Kidney (tissue), 14 donors: ENCODE measurements around the gene NBAS. TPM values are rescaled to one million over a fixed set of nuclear protein-coding genes. Genes with fewer than 3 reads are reported as not detected.

Experiments used
- DNase-seq, 5 donors: peaks; one replicate each; pipeline ENCODE4 v3.0.0-alpha.2; 2013 to 2020
- FAIRE-seq: peaks from 2 replicates; lab custom pipeline; 2012; peaks lifted over from hg19 to GRCh38; lab: Jason Lieb, UNC
- H3K27ac ChIP-seq, 2 donors: one replicate each; pipeline ENCODE4 v1.7.0; 2013; ENCODE audit warnings: low read depth in 2 of 2, low read length in 2 of 2, inconsistent platforms in 1 of 2
- H3K27me3 ChIP-seq: one replicate; pipeline ENCODE4 v1.7.1; 2013; ENCODE audit warnings: low read length, inconsistent platforms; ENCODE audit not compliant: control insufficient read depth, insufficient read depth
- H3K36me3 ChIP-seq, 3 donors: one replicate each; pipeline versions ENCODE4 v1.7.0 to v1.7.1; 2013; ENCODE audit warnings: low read length in 3 of 3, control low read depth in 1 of 3, inconsistent platforms in 1 of 3; ENCODE audit not compliant: insufficient read depth in 3 of 3, control insufficient read depth in 2 of 3
- H3K4me1 ChIP-seq, 3 donors: one replicate each; pipeline versions ENCODE4 v1.7.0 to v1.7.1; 2013; ENCODE audit warnings: low read length in 3 of 3, inconsistent platforms in 1 of 3, low read depth in 1 of 3; ENCODE audit not compliant: control insufficient read depth in 2 of 3, insufficient read depth in 2 of 3
- H3K4me3 ChIP-seq, 3 donors: one replicate each; pipeline versions ENCODE4 v1.7.0 to v1.8.1; 2013; ENCODE audit warnings: low read length in 3 of 3, control low read depth in 1 of 3, inconsistent platforms in 1 of 3
- H3K9ac ChIP-seq, 3 donors: one replicate each; pipeline versions ENCODE4 v1.7.0 to v1.7.1; 2013; ENCODE audit warnings: low read length in 3 of 3, control low read depth in 1 of 3, inconsistent platforms in 1 of 3
- H3K9me3 ChIP-seq, 3 donors: one replicate each; pipeline versions ENCODE4 v1.7.0 to v1.7.1; 2013; ENCODE audit warnings: low read length in 3 of 3, control low read depth in 1 of 3, inconsistent platforms in 1 of 3; ENCODE audit not compliant: control insufficient read depth in 2 of 3, insufficient read depth in 1 of 3
- intact Hi-C: fragments of 100-400 bp; cut with DNase I; formaldehyde crosslinking; loops from one replicate; pipeline ENCODE4 v1.11.1; 2022
- polyA plus RNA-seq: library from polyadenylated mRNA; stranded (reverse); fragments of 350-450 nt; fragmentation: Illumina TruSeq; extraction: RNeasy Lipid Tissue Mini Kit (QIAGEN cat#74804); gene quantifications from one replicate; pipeline ENCODE4 v1.2.3, GENCODE V29; 2014; ENCODE audit warnings: low read depth, low replicate concordance; ENCODE audit not compliant: insufficient read depth
- total RNA-seq: library from RNA; stranded (reverse); fragmentation: NEBNext Ultra II Directional; extraction: Animal tissue kit (Norgen Biotek cat#: 25700); gene quantifications from one replicate; pipeline ENCODE4 v1.2.1, GENCODE V29; 2021
- TF ChIP-seq, protein P1 (sequence below): IDR thresholded peaks from 3 replicates; pipeline ENCODE4 v1.5.1; 2012; ENCODE audit warnings: mild to moderate bottlenecking, moderate library complexity, borderline replicate concordance; ENCODE audit not compliant: insufficient read depth; ENCODE audit errors: extremely low read depth
- donor health status: control.
- donor health status: control.
- donor health status: control.
- donor health status: control.
- donor health status: control.
- donor health status: DM: yes; HTN: yes; CAD: no.
- donor health status: Normal renal cell carcinoma (clear cell type).

The NBAS gene
- total and polyA plus RNA-seq, 2 donors from 2014 or later, result 40.8 to 44.2 TPM

DNA sequence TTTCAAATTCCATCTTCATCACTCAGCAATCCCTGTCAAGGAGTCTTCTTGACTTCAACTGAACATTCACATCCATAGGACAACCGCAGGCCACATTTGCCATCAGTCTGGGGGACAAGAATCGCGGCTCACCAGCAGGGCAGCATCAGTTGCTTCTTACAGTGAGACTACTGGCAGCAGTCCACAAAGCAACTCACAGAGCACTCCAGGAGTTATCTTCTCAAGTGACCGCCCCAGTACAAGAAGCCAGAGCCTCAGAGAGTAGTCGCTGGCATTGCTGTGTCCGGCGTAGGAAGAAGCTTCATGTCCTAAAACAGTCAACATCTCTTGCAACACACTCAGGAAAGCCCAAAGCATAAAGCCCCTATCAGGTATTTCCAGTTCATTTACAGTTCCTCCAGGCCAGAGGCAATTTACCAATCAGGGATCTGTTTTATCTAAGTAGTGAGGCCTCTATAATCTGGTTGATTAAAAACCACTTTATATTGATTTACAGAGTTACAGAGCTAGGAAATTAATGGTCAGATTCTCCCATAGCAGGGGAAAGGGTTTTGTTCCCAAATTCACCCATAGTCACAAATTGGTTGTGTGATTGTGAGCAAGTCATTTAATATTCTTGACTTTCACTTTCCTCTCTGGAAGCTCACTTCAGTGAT, 177.3 kb downstream of the NBAS start:
- H3K9ac ChIP-seq, result no peak overlapping the region
- H3K4me1 ChIP-seq, result no peaks in the 10 kb centered on the region
- TF ChIP-seq, protein P1, sequence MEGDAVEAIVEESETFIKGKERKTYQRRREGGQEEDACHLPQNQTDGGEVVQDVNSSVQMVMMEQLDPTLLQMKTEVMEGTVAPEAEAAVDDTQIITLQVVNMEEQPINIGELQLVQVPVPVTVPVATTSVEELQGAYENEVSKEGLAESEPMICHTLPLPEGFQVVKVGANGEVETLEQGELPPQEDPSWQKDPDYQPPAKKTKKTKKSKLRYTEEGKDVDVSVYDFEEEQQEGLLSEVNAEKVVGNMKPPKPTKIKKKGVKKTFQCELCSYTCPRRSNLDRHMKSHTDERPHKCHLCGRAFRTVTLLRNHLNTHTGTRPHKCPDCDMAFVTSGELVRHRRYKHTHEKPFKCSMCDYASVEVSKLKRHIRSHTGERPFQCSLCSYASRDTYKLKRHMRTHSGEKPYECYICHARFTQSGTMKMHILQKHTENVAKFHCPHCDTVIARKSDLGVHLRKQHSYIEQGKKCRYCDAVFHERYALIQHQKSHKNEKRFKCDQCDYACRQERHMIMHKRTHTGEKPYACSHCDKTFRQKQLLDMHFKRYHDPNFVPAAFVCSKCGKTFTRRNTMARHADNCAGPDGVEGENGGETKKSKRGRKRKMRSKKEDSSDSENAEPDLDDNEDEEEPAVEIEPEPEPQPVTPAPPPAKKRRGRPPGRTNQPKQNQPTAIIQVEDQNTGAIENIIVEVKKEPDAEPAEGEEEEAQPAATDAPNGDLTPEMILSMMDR, result no peak
- no peak overlapping the region for H3K27ac ChIP-seq
- intact Hi-C loops, result no loop called here
- no peaks in the 10 kb centered on the region for H3K9me3 ChIP-seq
- DNase-seq (no peak), FAIRE-seq (no peak)
- H3K4me3 ChIP-seq, result no peak overlapping the region
- H3K27me3 ChIP-seq, result no peaks in the 10 kb centered on the region
- H3K36me3 ChIP-seq, result peaks cover 0 to 13% (median 3%) of the 10 kb centered on the region in 3 donors

DNA sequence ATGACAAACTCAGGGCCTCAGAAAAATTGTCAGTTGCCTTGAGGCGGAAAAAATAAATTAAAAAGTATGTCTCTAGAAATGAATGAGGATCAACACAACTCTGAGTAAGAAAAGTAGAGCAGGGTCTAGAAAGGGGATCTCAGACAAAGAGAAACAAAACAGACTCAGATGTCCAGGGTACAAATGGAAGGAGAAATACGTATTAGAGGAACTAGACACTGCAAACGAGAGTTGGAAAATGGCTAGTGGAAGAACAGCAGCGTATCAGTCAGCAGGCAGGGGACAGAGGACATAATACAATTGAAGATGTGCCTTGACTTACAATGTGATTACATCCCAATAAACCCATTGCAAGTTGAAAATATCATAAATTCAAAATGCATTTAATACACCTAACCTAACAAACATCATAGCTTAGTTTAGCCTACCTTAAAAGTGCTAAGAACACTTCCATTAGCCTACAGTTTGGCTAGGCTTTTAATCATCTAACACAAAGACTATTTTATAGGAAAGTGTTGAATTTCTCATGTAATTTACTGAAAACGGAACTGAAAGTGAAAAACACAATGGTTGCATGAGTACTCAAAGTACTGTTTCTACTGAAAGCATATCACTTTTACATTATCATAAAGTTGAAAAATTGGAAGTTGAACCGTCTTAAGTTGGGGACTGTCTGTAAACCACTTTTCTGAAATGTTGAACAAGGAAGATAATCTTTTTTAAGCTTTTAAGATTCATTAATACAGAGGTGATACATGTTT, 182.8 kb downstream of the NBAS start:
- FAIRE-seq (no peak), DNase-seq (no peak)
- Histone ChIP-seq H3K4me3 (no peak overlapping the region), H3K36me3 (peaks cover 0 to 23% (median 5%) of the 10 kb centered on the region in 3 donors), H3K4me1 (no peaks in the 10 kb centered on the region), H3K27me3 (no peaks in the 10 kb centered on the region), H3K9ac (no peak overlapping the region), H3K9me3 (no peaks in the 10 kb centered on the region), H3K27ac (no peak overlapping the region)
- TF ChIP-seq, protein P1, result no peak
- intact Hi-C loops, result no loop called here

DNA sequence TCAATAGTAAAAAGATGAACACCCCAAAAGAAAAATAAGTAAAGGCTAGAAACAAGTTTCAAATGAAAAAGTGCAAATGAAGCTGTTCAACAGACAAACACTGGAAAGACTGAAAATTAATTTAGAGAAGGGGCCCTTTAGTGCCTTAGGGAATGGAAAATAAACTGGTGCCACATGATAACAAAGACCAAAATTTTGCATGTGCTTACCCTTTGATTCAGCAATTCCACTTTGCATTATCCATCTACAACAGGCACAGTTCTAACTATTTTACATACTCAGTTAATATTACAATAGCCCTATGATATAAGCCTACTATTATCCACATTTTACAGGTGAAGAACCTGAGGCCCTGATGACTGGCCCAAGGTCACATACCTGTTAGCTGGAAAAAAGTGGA, 183.9 kb downstream of the NBAS start:
- H3K27me3 ChIP-seq, result no peaks in the 10 kb centered on the region
- intact Hi-C loops, result no loop called here
- DNase-seq (no peak), FAIRE-seq (no peak)
- TF ChIP-seq, protein P1, result no peak
- no peaks in the 10 kb centered on the region for H3K9me3 ChIP-seq
- H3K36me3 ChIP-seq, result peaks cover 0 to 18% (median 5%) of the 10 kb centered on the region in 3 donors
- H3K9ac ChIP-seq, result no peak overlapping the region
- no peak overlapping the region for H3K4me3 ChIP-seq
- H3K4me1 ChIP-seq, result no peaks in the 10 kb centered on the region
- no peak overlapping the region for H3K27ac ChIP-seq
